Parathyroid adenoma (tissue), 2 donors: ENCODE results near the gene MYH4.

Source experiments
- H2AFZ ChIP-seq: fragments of 300-600 bp; sonication (generic); one replicate; pipeline ENCODE4 v1.7.0; 2017; ENCODE audit warnings: antibody characterized with exemption, mild to moderate bottlenecking
- H3K27ac ChIP-seq: fragments of 300-600 bp; sonication (generic); one replicate; pipeline ENCODE4 v1.7.0; 2017
- H3K27me3 ChIP-seq: fragments of 300-600 bp; sonication (generic); one replicate; pipeline ENCODE4 v1.7.0; 2017; ENCODE audit warnings: low read length; ENCODE audit not compliant: control insufficient read depth, insufficient read depth
- H3K36me3 ChIP-seq: fragments of 300-600 bp; sonication (generic); one replicate; pipeline ENCODE4 v1.7.0; 2017; ENCODE audit warnings: low read length; ENCODE audit not compliant: control insufficient read depth, insufficient read depth
- H3K4me1 ChIP-seq: fragments of 300-600 bp; sonication (generic); one replicate; pipeline ENCODE4 v1.7.0; 2017; ENCODE audit warnings: control low read depth
- H3K4me2 ChIP-seq: fragments of 300-600 bp; sonication (generic); one replicate; pipeline ENCODE4 v1.7.0; 2017; ENCODE audit warnings: low read length
- H3K4me3 ChIP-seq: fragments of 300-600 bp; sonication (generic); one replicate; pipeline ENCODE4 v1.7.0; 2017; ENCODE audit warnings: low read depth, low read length
- H3K79me2 ChIP-seq: fragments of 300-600 bp; sonication (generic); one replicate; pipeline ENCODE4 v1.7.0; 2017; ENCODE audit warnings: control low read depth
- H3K9ac ChIP-seq: fragments of 300-600 bp; sonication (generic); one replicate; pipeline ENCODE4 v1.7.0; 2017; ENCODE audit warnings: mild to moderate bottlenecking
- H3K9me3 ChIP-seq: fragments of 300-600 bp; sonication (generic); one replicate; pipeline ENCODE4 v1.7.0; 2017; ENCODE audit warnings: low read length; ENCODE audit not compliant: control insufficient read depth
- CTCF ChIP-seq: fragments of 300-600 bp; sonication (generic); IDR thresholded peaks from one replicate; pipeline ENCODE4 v1.7.0; 2017; ENCODE audit warnings: antibody characterized with exemption, mild to moderate bottlenecking
- donor health status: primary hyperparathyroidism.

Gene MYH4

GRCh38 chr17:10417431-10417830 lies 51.9 kb downstream of the MYH4 start:
- TF ChIP-seq CTCF: no peak
- peaks cover 13% of the 10 kb centered on the region for H3K4me1 ChIP-seq
- H3K9ac ChIP-seq: no peak overlapping the region
- H3K27ac ChIP-seq: no peak overlapping the region
- no peaks in the 10 kb centered on the region for H3K9me3 ChIP-seq
- H3K27me3 ChIP-seq: no peaks in the 10 kb centered on the region
- no peak overlapping the region for H3K4me3 ChIP-seq
- H2AFZ ChIP-seq: no peak overlapping the region
- H3K79me2 ChIP-seq: no peaks in the 10 kb centered on the region
- H3K4me2 ChIP-seq: no peak overlapping the region
- no peaks in the 10 kb centered on the region for H3K36me3 ChIP-seq

DNA sequence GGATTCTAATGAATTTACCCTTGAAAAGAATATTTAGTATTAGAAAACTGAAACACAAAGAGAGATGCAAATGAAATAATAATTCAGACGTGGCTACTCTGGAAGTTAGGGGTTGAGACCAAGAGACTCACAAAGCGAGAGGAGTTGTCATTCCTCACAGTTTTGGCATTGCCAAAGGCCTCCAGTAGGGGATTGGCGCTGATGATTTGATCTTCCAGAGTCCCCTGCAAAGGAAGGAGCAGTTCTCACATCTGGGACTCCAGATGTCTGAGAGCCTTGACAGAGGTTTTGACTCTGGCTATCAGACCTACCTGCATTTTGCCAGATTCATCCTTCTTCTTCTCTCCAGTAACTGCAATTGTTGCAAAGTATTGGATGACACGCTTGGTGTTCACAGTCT lies 54.2 kb downstream of the MYH4 start:
- Histone ChIP-seq H3K4me3 (no peak overlapping the region), H3K27me3 (no peaks in the 10 kb centered on the region), H3K9ac (no peak overlapping the region), H3K4me1 (peaks cover 13% of the 10 kb centered on the region), H3K27ac (no peak overlapping the region), H3K4me2 (no peak overlapping the region), H3K36me3 (no peaks in the 10 kb centered on the region), H3K79me2 (no peaks in the 10 kb centered on the region), H2AFZ (no peak overlapping the region), H3K9me3 (no peaks in the 10 kb centered on the region)
- no peak for TF ChIP-seq CTCF

- H3K9me3 ChIP-seq: no peaks in the 10 kb centered on the region
- H3K4me3 ChIP-seq: no peak overlapping the region
Measured at GRCh38 chr17:10403589-10403988, 65.8 kb downstream of the MYH4 start.

GRCh38 chr17:10398352-10398751 lies 71.0 kb downstream of the MYH4 start:
- no peaks in the 10 kb centered on the region for H3K27me3 ChIP-seq
- H3K9me3 ChIP-seq: no peaks in the 10 kb centered on the region
- H3K27ac ChIP-seq: no peak overlapping the region
- no peak overlapping the region for H3K4me3 ChIP-seq
- no peaks in the 10 kb centered on the region for H3K79me2 ChIP-seq
- H3K36me3 ChIP-seq: no peaks in the 10 kb centered on the region
- H3K9ac ChIP-seq: no peak overlapping the region
- no peaks in the 10 kb centered on the region for H3K4me1 ChIP-seq
- TF ChIP-seq CTCF: no peak
- H2AFZ ChIP-seq: no peak overlapping the region
- H3K4me2 ChIP-seq: no peak overlapping the region

More at GRCh38 chr17:10403589-10403988, 65.8 kb downstream of the MYH4 start:
- H3K79me2 ChIP-seq: no peaks in the 10 kb centered on the region
- H3K9ac ChIP-seq: no peak overlapping the region
- H3K27ac ChIP-seq: no peak overlapping the region
- no peaks in the 10 kb centered on the region for H3K4me1 ChIP-seq
- TF ChIP-seq CTCF: no peak
- H3K4me2 ChIP-seq: no peak overlapping the region
- no peak overlapping the region for H2AFZ ChIP-seq
- no peaks in the 10 kb centered on the region for H3K27me3 ChIP-seq
- no peaks in the 10 kb centered on the region for H3K36me3 ChIP-seq

DNA sequence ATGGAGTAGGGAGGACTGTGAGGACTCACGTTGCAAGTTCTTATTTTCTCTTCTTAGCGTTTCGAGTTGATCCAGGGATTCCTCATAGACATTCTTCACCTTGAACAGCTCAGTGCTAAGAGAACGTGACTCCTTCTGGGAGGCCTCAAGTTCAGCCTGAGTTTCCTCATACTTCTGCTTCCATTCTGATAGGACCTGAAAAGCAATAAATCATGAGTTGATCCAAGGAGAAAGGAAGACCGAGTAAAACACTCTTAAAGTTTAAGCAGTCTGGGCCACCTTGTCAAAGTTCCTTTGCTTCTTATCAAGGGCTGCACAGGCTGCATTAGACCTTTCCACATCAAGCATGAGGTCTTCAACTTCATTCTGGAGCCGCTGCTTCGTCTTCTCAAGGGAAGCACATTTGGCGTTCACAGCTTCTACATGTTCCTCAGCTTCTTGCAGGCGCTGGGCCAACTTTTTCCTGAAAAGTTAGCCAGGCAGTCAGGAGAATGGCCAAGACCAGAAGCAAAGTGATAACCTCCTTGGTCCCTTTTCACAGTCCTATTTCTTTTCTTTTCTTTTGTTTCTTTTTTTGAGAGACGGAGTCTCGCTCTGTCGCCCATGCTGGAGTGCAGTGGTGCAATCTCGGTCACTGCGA lies 72.7 kb downstream of the MYH4 start:
- H3K79me2 ChIP-seq: no peaks in the 10 kb centered on the region
- H3K27me3 ChIP-seq: no peaks in the 10 kb centered on the region
- no peaks in the 10 kb centered on the region for H3K36me3 ChIP-seq
- H2AFZ ChIP-seq: no peak overlapping the region
- H3K27ac ChIP-seq: no peak overlapping the region
- no peak for TF ChIP-seq CTCF
- no peaks in the 10 kb centered on the region for H3K9me3 ChIP-seq
- H3K4me2 ChIP-seq: no peak overlapping the region
- no peak overlapping the region for H3K4me3 ChIP-seq
- H3K4me1 ChIP-seq: no peaks in the 10 kb centered on the region
- H3K9ac ChIP-seq: no peak overlapping the region
